ENCODE data around the gene MSI2. TPM values are rescaled to one million over a fixed set of nuclear protein-coding genes. Genes with fewer than 3 reads are reported as not detected.

Gene MSI2
- total RNA-seq, 4 donors from 2014 or later = 19.7 to 35.8 (median 22.4) TPM

DNA sequence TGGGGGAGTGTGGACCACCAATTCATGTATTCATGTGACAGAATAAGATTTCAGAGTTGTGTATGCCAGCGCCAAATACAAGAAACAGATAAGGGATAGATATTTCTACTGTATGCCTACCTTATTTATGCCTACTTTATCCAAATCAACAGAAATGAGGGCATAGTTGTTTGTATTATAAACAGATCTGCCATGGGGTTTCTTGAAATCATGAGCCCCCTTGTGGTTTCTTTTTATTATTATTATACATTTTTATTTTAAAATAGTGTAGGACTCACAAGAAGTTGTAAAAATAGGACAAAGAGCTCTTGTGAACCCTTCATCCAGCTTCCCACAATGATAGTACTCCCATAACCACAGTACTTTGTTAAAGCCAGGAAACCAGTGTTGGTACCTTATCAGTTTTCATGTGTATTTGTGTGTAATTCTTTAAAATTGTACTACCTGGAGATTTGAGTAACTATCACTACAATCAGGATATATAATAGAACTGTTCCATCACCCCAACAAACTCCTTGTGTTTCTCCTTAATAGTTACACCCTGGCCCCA is 259.4 kb downstream of the MSI2 start:
- WGBS = 100% methylated on average over 1 of the region's 1 CpG

DNA sequence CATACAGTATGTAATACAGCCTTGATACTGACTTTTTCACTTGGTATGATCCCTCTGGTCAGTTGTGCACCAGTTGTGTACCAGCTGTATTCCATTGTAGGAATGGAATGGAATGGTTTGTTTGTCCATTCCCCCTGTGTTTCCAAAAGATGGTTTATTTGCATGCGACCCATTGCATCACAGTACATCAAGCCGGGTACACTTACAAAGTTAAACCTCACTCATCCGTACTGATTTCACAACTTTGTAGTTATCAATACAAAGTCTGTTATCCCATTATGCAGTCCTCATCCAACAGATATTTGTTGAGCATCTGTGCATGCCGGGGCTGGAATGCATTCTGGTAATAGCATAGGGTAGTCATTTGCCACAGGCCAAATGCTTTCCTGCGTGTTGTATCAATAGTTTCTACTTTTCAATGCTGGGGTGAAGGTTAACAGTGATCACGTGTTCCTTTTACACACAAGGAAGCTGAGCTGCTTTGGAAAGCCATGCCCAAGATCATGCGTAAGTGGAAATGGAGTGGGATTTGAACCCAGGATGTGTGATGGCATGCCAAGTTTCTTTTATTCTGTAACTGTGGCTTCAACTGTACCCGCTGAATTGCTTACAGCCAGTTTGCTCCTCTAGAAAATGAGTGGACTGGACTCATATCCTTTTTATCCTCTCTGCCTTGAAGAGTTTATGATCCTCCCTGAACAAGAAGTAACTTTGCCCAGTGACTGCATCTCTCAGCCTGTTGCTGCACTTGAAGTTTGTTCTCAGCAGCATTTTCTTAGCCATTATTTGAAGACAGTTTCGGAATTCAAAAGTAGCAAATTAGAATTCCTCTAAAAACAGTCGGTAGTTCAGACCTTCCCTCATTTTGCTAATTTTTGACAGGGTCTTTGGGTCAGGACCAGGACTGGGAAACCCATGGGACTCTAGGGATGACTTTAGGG is 260.2 kb downstream of the MSI2 start:
- no peaks in the 10 kb centered on the region for H3K36me3 ChIP-seq
- H3K9me3 ChIP-seq = no peaks in the 10 kb centered on the region
- H3K27me3 ChIP-seq = no peaks in the 10 kb centered on the region
- DNase-seq (ENCODE audit: low spot score in 2 of 2) = no peak
- H3K4me1 ChIP-seq = no peaks in the 10 kb centered on the region
- TF ChIP-seq, protein P1, sequence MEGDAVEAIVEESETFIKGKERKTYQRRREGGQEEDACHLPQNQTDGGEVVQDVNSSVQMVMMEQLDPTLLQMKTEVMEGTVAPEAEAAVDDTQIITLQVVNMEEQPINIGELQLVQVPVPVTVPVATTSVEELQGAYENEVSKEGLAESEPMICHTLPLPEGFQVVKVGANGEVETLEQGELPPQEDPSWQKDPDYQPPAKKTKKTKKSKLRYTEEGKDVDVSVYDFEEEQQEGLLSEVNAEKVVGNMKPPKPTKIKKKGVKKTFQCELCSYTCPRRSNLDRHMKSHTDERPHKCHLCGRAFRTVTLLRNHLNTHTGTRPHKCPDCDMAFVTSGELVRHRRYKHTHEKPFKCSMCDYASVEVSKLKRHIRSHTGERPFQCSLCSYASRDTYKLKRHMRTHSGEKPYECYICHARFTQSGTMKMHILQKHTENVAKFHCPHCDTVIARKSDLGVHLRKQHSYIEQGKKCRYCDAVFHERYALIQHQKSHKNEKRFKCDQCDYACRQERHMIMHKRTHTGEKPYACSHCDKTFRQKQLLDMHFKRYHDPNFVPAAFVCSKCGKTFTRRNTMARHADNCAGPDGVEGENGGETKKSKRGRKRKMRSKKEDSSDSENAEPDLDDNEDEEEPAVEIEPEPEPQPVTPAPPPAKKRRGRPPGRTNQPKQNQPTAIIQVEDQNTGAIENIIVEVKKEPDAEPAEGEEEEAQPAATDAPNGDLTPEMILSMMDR (IDR thresholded peaks at IDR 0.05) = no peak
- no peak for TF ChIP-seq EP300 (IDR thresholded peaks at IDR 0.05)
- no peak for TF ChIP-seq POLR2A (IDR thresholded peaks at IDR 0.05)
- TF ChIP-seq POLR2AphosphoS5 (IDR thresholded peaks at IDR 0.05) = no peak
- 89% methylated on average over 10 of the region's 10 CpGs for WGBS
- H3K4me3 ChIP-seq = no peak overlapping the region
- no peak overlapping the region for H3K27ac ChIP-seq

More for the DNA sequence above, 259.4 kb downstream of the MSI2 start:
- Histone ChIP-seq H3K4me1 (no peaks in the 10 kb centered on the region), H3K9me3 (no peaks in the 10 kb centered on the region), H3K4me3 (no peak overlapping the region), H3K27ac (no peak overlapping the region), H3K36me3 (no peaks in the 10 kb centered on the region), H3K27me3 (no peaks in the 10 kb centered on the region)
- TF ChIP-seq, protein P1 (IDR thresholded peaks at IDR 0.05) = no peak
- TF ChIP-seq POLR2AphosphoS5 (IDR thresholded peaks at IDR 0.05) = no peak
- no peak for TF ChIP-seq EP300 (IDR thresholded peaks at IDR 0.05)
- DNase-seq (ENCODE audit: low spot score in 2 of 2) = no peak

DNA sequence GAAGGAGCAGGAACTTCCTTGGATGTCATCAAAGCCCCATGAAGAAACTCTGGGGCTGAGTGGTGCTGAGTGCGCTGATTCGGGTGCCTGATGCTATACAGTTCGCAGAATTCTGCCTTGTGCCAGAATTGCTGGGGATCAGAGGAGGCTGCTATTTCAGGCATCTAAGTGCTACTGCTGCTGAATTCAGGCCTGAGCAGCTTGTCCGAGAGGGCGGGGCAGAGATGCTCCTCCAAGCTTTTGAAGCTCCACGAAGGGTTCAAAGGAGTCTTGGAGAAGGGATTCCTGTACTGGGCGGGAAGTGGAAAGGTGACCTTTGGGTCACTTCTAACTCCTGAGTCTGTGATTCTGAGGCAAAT is 260.9 kb downstream of the MSI2 start:
- Histone ChIP-seq H3K9me3 (no peaks in the 10 kb centered on the region), H3K27me3 (no peaks in the 10 kb centered on the region), H3K4me1 (no peaks in the 10 kb centered on the region), H3K36me3 (no peaks in the 10 kb centered on the region), H3K4me3 (no peak overlapping the region), H3K27ac (no peak overlapping the region)
- WGBS = 87% methylated on average over 7 of the region's 7 CpGs
- DNase-seq (ENCODE audit: low spot score in 2 of 2) = no peak
- TF ChIP-seq POLR2A (IDR thresholded peaks at IDR 0.05) = no peak
- TF ChIP-seq POLR2AphosphoS5 (IDR thresholded peaks at IDR 0.05) = no peak
- TF ChIP-seq, protein P1 (IDR thresholded peaks at IDR 0.05) = no peak
- no peak for TF ChIP-seq EP300 (IDR thresholded peaks at IDR 0.05)

DNA sequence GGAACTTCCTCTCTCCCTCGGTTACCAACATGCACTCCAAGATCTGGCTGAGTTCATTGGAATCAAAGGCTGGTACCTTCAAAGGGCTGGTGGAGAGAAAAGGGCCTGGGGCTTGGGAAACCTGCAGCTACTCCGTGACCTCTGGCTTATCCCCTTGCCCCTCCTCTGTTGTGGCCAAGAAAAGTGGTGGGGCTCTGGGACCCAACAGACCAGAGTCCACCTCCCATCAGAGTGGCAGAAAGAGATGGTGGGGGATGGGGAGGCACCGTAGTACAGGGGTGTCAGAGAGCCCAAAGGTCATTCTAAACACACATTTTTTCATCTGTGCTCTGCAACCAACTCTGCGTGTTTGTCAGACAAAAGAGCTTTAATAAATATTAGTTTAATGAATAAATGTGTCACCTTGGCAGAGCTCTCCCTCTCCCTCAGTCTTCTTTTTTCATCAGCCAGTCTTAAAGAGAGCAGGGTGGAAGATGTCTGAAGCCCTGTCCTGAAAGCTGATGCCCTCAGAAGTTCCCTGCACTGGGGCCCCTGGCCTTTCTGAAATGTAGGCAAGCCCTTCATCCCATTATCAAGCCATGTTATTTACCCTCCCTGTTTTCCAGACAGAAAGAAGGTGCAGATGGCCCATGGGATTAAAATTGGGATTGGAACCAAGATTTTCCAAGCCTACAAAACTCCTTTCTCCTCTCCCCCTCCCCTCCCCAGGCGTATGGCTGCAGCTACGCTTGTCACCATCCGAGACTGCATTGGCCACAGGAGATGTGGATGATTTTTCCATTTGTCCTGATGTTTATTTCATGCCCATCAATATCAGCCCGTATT is 261.5 kb downstream of the MSI2 start:
- TF ChIP-seq EP300 (IDR thresholded peaks at IDR 0.05) = no peak
- TF ChIP-seq, protein P1 (IDR thresholded peaks at IDR 0.05) = no peak
- no peak for TF ChIP-seq POLR2A (IDR thresholded peaks at IDR 0.05)
- no peak for TF ChIP-seq POLR2AphosphoS5 (IDR thresholded peaks at IDR 0.05)
- WGBS = 87% methylated on average over 8 of the region's 8 CpGs
- Histone ChIP-seq H3K36me3 (no peaks in the 10 kb centered on the region), H3K27me3 (no peaks in the 10 kb centered on the region), H3K27ac (no peak overlapping the region), H3K4me3 (no peak overlapping the region), H3K4me1 (no peaks in the 10 kb centered on the region), H3K9me3 (no peaks in the 10 kb centered on the region)
- DNase-seq (ENCODE audit: low spot score in 2 of 2) = no peak

All from suprapubic skin (tissue), 4 donors.